HG02840 (cell line): ENCODE results near the gene COL8A1.

Experiments used
- ATAC-seq: cut with Tn5 transposase; IDR thresholded peaks from one replicate; pipeline ENCODE4 v1.9.1; 2021; ENCODE audit warnings: mild to moderate bottlenecking, moderate library complexity, moderate number of reproducible peaks; ENCODE audit not compliant: unreplicated experiment, low FRiP score

Gene COL8A1

GRCh38 chr3:99668044-99668443 lies 29.6 kb downstream of the COL8A1 start:
- ATAC-seq, result no peak

GRCh38 chr3:99669879-99670555 lies 31.6 kb downstream of the COL8A1 start:
- no peak for ATAC-seq

GRCh38 chr3:99670556-99670950 lies 32.2 kb downstream of the COL8A1 start:
- ATAC-seq, result no peak

- no peak for ATAC-seq
Observed at GRCh38 chr3:99674086-99674789, 35.8 kb downstream of the COL8A1 start.

- no peak for ATAC-seq
Observed at GRCh38 chr3:99678023-99678422, 39.6 kb downstream of the COL8A1 start.

GRCh38 chr3:99678896-99679295 lies 40.5 kb downstream of the COL8A1 start:
- no peak for ATAC-seq

GRCh38 chr3:99681512-99681911 lies 43.1 kb downstream of the COL8A1 start:
- ATAC-seq, result no peak

GRCh38 chr3:99681976-99682375 lies 43.6 kb downstream of the COL8A1 start:
- ATAC-seq, result no peak

GRCh38 chr3:99683465-99683864 lies 45.1 kb downstream of the COL8A1 start:
- ATAC-seq, result no peak

- no peak for ATAC-seq
Observed at GRCh38 chr3:99683876-99684275, 45.5 kb downstream of the COL8A1 start.

GRCh38 chr3:99684644-99685043 lies 46.2 kb downstream of the COL8A1 start:
- no peak for ATAC-seq

- ATAC-seq, result no peak
Observed at GRCh38 chr3:99686469-99686868, 48.1 kb downstream of the COL8A1 start.

- no peak for ATAC-seq
Observed at GRCh38 chr3:99686955-99687612, 48.7 kb downstream of the COL8A1 start.

- no peak for ATAC-seq
Observed at GRCh38 chr3:99690761-99691369, 52.5 kb downstream of the COL8A1 start.

- ATAC-seq, result no peak
Observed at GRCh38 chr3:99693636-99694035, 55.2 kb downstream of the COL8A1 start.

GRCh38 chr3:99696497-99696896 lies 58.1 kb downstream of the COL8A1 start:
- ATAC-seq, result no peak

- ATAC-seq, result no peak
Observed at GRCh38 chr3:99697250-99697649, 58.9 kb downstream of the COL8A1 start.

GRCh38 chr3:99698932-99699331 lies 60.5 kb downstream of the COL8A1 start:
- ATAC-seq, result no peak

GRCh38 chr3:99699841-99700240 lies 61.4 kb downstream of the COL8A1 start:
- no peak for ATAC-seq

GRCh38 chr3:99700631-99701268 lies 62.4 kb downstream of the COL8A1 start:
- no peak for ATAC-seq
